VCaP (cell line): ENCODE results near the gene ZNF507.
A peak's percentile ranks its signal among the peaks of the same experiment; 100 is the strongest.

Experiments
- H3K27ac ChIP-seq: fragments of 450-650 bp; 2 replicates; pipeline ENCODE4 v1.5.1; 2017
- CTCF ChIP-seq: fragments of 450-650 bp; conservative IDR thresholded peaks from 2 replicates; pipeline ENCODE4 v1.5.1; 2017; ENCODE audit warnings: mild to moderate bottlenecking, moderate library complexity

The ZNF507 gene

GRCh38 chr19:32350987-32351348 is 5.6 kb downstream of the ZNF507 start:
- no peak for TF ChIP-seq CTCF
- peak overlapping the region; percentile 35 for H3K27ac ChIP-seq

GRCh38 chr19:32352241-32352630 is 6.8 kb downstream of the ZNF507 start:
- no peak for TF ChIP-seq CTCF
- H3K27ac ChIP-seq, result no peak overlapping the region

GRCh38 chr19:32354345-32354744 is 8.9 kb downstream of the ZNF507 start:
- TF ChIP-seq CTCF, result no peak
- no peak overlapping the region for H3K27ac ChIP-seq

- H3K27ac ChIP-seq, result no peak overlapping the region; the same call in 1 of the 2 replicates
Measured at GRCh38 chr19:32355309-32355708, 9.9 kb downstream of the ZNF507 start.

GRCh38 chr19:32357720-32358119 is 12.3 kb downstream of the ZNF507 start:
- peak; percentile 73 for TF ChIP-seq CTCF
- peak overlapping the region; percentile 12; the same call in 1 of the 2 replicates for H3K27ac ChIP-seq

More at GRCh38 chr19:32355309-32355708, 9.9 kb downstream of the ZNF507 start:
- no peak for TF ChIP-seq CTCF

GRCh38 chr19:32358321-32358720 is 12.9 kb downstream of the ZNF507 start:
- TF ChIP-seq CTCF, result no peak
- H3K27ac ChIP-seq, result peak overlapping the region; percentile 12; the same call in 1 of the 2 replicates

GRCh38 chr19:32359581-32359980 is 14.2 kb downstream of the ZNF507 start:
- peak overlapping the region; percentile 19 for H3K27ac ChIP-seq
- no peak for TF ChIP-seq CTCF
